Mesendoderm (in vitro differentiated cells): ENCODE data around the gene RHOT2.
A peak's percentile ranks its signal among the peaks of the same experiment; 100 is the strongest.

Experiments used
- DNase-seq: peaks from one replicate; pipeline ENCODE4 v3.0.0; 2013
- H2AK5ac ChIP-seq: 2 replicates; pipeline ENCODE4 v1.6.1; 2013; ENCODE audit warnings: low read length, inconsistent platforms
- H2BK120ac ChIP-seq: 2 replicates; pipeline ENCODE4 v1.6.1; 2013; ENCODE audit warnings: low read depth, mild to moderate bottlenecking, low read length, moderate library complexity, mixed read lengths
- H2BK15ac ChIP-seq: replicated peaks from 2 replicates; pipeline ENCODE4 v1.6.1; 2013; ENCODE audit warnings: low read depth, mild to moderate bottlenecking, moderate library complexity
- H2BK5ac ChIP-seq: 2 replicates; pipeline ENCODE4 v1.6.1; 2013; ENCODE audit warnings: low read length, inconsistent platforms
- H3K18ac ChIP-seq: 2 replicates; pipeline ENCODE4 v1.6.1; 2013; ENCODE audit warnings: mild to moderate bottlenecking, low read length, mixed read lengths
- H3K23ac ChIP-seq: one replicate; pipeline ENCODE4 v1.6.1; 2013; ENCODE audit warnings: low read length
- H3K27ac ChIP-seq: 2 replicates; pipeline ENCODE4 v1.5.1; 2013; ENCODE audit warnings: low read depth, mild to moderate bottlenecking, inconsistent platforms, low read length, moderate library complexity
- H3K27me3 ChIP-seq: 2 replicates; pipeline ENCODE4 v1.6.1; 2013; ENCODE audit warnings: low read length, control low read depth, mild to moderate bottlenecking, inconsistent platforms; ENCODE audit not compliant: insufficient read depth, poor library complexity
- H3K36me3 ChIP-seq: 2 replicates; pipeline ENCODE4 v1.6.1; 2013; ENCODE audit warnings: low read length, inconsistent platforms; ENCODE audit not compliant: control insufficient read depth, insufficient read depth
- H3K4ac ChIP-seq: one replicate; pipeline ENCODE4 v1.6.1; 2013; ENCODE audit warnings: low read depth, mild to moderate bottlenecking, low read length, moderate library complexity
- H3K4me1 ChIP-seq: 2 replicates; pipeline ENCODE4 v1.6.1; 2013; ENCODE audit warnings: low read depth, low read length, inconsistent platforms; ENCODE audit not compliant: control insufficient read depth
- H3K4me2 ChIP-seq: 2 replicates; pipeline ENCODE4 v1.6.1; 2013; ENCODE audit warnings: low read length
- H3K4me3 ChIP-seq: 2 replicates; pipeline ENCODE4 v1.5.1; 2013; ENCODE audit warnings: mild to moderate bottlenecking, low read length
- H3K56ac ChIP-seq: one replicate; pipeline ENCODE4 v1.6.1; 2013; ENCODE audit warnings: low read length
- H3K79me1 ChIP-seq: 2 replicates; pipeline ENCODE4 v1.6.1; 2013; ENCODE audit warnings: low read length, inconsistent platforms
- H3K79me2 ChIP-seq: 2 replicates; pipeline ENCODE4 v1.6.1; 2013; ENCODE audit warnings: mild to moderate bottlenecking, low read length; ENCODE audit not compliant: control insufficient read depth, insufficient read depth
- H3K9ac ChIP-seq: 2 replicates; pipeline ENCODE4 v1.6.1; 2013; ENCODE audit warnings: low read length, inconsistent platforms
- H4K5ac ChIP-seq: one replicate; pipeline ENCODE4 v1.6.1; 2013; ENCODE audit warnings: low read length
- H4K8ac ChIP-seq: one replicate; pipeline ENCODE4 v1.6.1; 2013; ENCODE audit warnings: low read depth, mild to moderate bottlenecking, control low read depth, low read length, moderate library complexity
- WGBS: extraction: QIAGEN DNeasy Blood & Tissue Kit; methylation state at CpG from one replicate; pipeline ENCODE4 v1.1.7; 2013; ENCODE audit warnings: low lambda C conversion rate, missing lambda C conversion rate; ENCODE audit not compliant: insufficient coverage; ENCODE audit errors: extremely low coverage; 5-methylcytosine and 5-hydroxymethylcytosine counted together

Gene RHOT2

GRCh38 chr16:662095-662494 lies 5.8 kb upstream of the RHOT2 start:
- H3K4me3 ChIP-seq: no peak overlapping the region
- no peak overlapping the region for H2BK15ac ChIP-seq
- H3K4ac ChIP-seq: no peak overlapping the region
- no peak overlapping the region for H3K56ac ChIP-seq
- H3K79me2 ChIP-seq: no peaks in the 10 kb centered on the region
- no peak overlapping the region for H2BK5ac ChIP-seq
- no peaks in the 10 kb centered on the region for H3K27me3 ChIP-seq
- H3K4me2 ChIP-seq: no peak overlapping the region
- no peak overlapping the region for H3K23ac ChIP-seq
- DNase-seq: no peak
- no peak overlapping the region for H3K9ac ChIP-seq
- no peak overlapping the region for H4K8ac ChIP-seq
- H3K36me3 ChIP-seq: no peaks in the 10 kb centered on the region
- no CpG with 5 or more reads among the region's 19 CpGs for WGBS
- H3K79me1 ChIP-seq: no peaks in the 10 kb centered on the region
- no peak overlapping the region for H2AK5ac ChIP-seq
- H3K27ac ChIP-seq: no peak overlapping the region
- H4K5ac ChIP-seq: no peak overlapping the region
- no peak overlapping the region for H2BK120ac ChIP-seq
- H3K4me1 ChIP-seq: no peaks in the 10 kb centered on the region
- H3K18ac ChIP-seq: no peak overlapping the region

- WGBS: no CpG with 5 or more reads among the region's 21 CpGs
- Histone ChIP-seq H3K4me2 (no peak overlapping the region), H3K4ac (no peak overlapping the region), H2AK5ac (no peak overlapping the region), H3K18ac (no peak overlapping the region), H4K8ac (no peak overlapping the region), H2BK120ac (no peak overlapping the region), H3K23ac (no peak overlapping the region), H3K4me3 (no peak overlapping the region), H4K5ac (no peak overlapping the region), H3K36me3 (no peaks in the 10 kb centered on the region), H3K4me1 (no peaks in the 10 kb centered on the region), H3K27me3 (no peaks in the 10 kb centered on the region), H3K9ac (no peak overlapping the region), H3K79me2 (no peaks in the 10 kb centered on the region), H2BK15ac (no peak overlapping the region), H3K79me1 (no peaks in the 10 kb centered on the region), H3K27ac (no peak overlapping the region), H2BK5ac (no peak overlapping the region), H3K56ac (no peak overlapping the region)
- no peak for DNase-seq
Measured at GRCh38 chr16:662597-662996, 5.3 kb upstream of the RHOT2 start.

- Histone ChIP-seq H3K4me1 (no peaks in the 10 kb centered on the region), H3K4me3 (no peak overlapping the region), H2AK5ac (no peak overlapping the region), H4K8ac (no peak overlapping the region), H3K27ac (no peak overlapping the region), H3K18ac (no peak overlapping the region), H2BK120ac (no peak overlapping the region), H3K79me2 (peaks cover 12% of the 10 kb centered on the region), H2BK15ac (no peak overlapping the region), H3K56ac (no peak overlapping the region), H3K23ac (no peak overlapping the region), H2BK5ac (no peak overlapping the region), H3K27me3 (no peaks in the 10 kb centered on the region), H3K4ac (no peak overlapping the region), H3K36me3 (peaks cover 12% of the 10 kb centered on the region), H3K9ac (no peak overlapping the region), H3K4me2 (no peak overlapping the region), H4K5ac (no peak overlapping the region), H3K79me1 (peaks cover 9% of the 10 kb centered on the region)
- WGBS: no CpG with 5 or more reads among the region's 13 CpGs
- DNase-seq: no peak
Measured at GRCh38 chr16:666572-666971, 1.4 kb upstream of the RHOT2 start.

- Histone ChIP-seq H3K23ac (no peak overlapping the region), H3K18ac (no peak overlapping the region), H3K36me3 (peaks cover 15% of the 10 kb centered on the region), H3K27me3 (no peaks in the 10 kb centered on the region), H3K56ac (peak overlapping the region; percentile 64), H3K4ac (no peak overlapping the region), H3K79me2 (peaks cover 12% of the 10 kb centered on the region), H3K4me1 (no peaks in the 10 kb centered on the region), H4K8ac (no peak overlapping the region), H2BK5ac (no peak overlapping the region), H2AK5ac (no peak overlapping the region), H2BK15ac (no peak overlapping the region), H3K79me1 (peaks cover 9% of the 10 kb centered on the region), H2BK120ac (no peak overlapping the region), H3K9ac (peak overlapping the region; percentile 42), H3K27ac (no peak overlapping the region), H4K5ac (no peak overlapping the region), H3K4me3 (no peak overlapping the region), H3K4me2 (no peak overlapping the region)
- no CpG with 5 or more reads among the region's 22 CpGs for WGBS
- DNase-seq: no peak
Measured at GRCh38 chr16:667113-667779, 686 bp upstream of the RHOT2 start.

- WGBS: no CpG with 5 or more reads among the region's 50 CpGs
- H3K79me1 ChIP-seq: peaks cover 9% of the 10 kb centered on the region
- H3K56ac ChIP-seq: peak overlapping the region; percentile 97
- peak overlapping the region; percentile 39 for H3K4me2 ChIP-seq
- H3K27ac ChIP-seq: no peak overlapping the region
- peaks cover 12% of the 10 kb centered on the region for H3K79me2 ChIP-seq
- peak overlapping the region; percentile 19 for H3K18ac ChIP-seq
- no peak overlapping the region for H2BK120ac ChIP-seq
- no peaks in the 10 kb centered on the region for H3K4me1 ChIP-seq
- DNase-seq: no peak
- peak overlapping the region; percentile 88 for H3K4me3 ChIP-seq
- peak overlapping the region; percentile 24 for H3K23ac ChIP-seq
- peak overlapping the region; percentile 94 for H3K9ac ChIP-seq
- no peak overlapping the region for H2BK15ac ChIP-seq
- peaks cover 22% of the 10 kb centered on the region for H3K36me3 ChIP-seq
- no peak overlapping the region for H4K8ac ChIP-seq
- no peak overlapping the region for H2BK5ac ChIP-seq
- no peaks in the 10 kb centered on the region for H3K27me3 ChIP-seq
- H3K4ac ChIP-seq: peak overlapping the region; percentile 64
- no peak overlapping the region for H2AK5ac ChIP-seq
- no peak overlapping the region for H4K5ac ChIP-seq
Measured at GRCh38 chr16:668519-669171, 713 bp downstream of the RHOT2 start.
